Stimulated activated CD4-positive, alpha-beta T cell treated with anti-CD3 and anti-CD28 coated beads, TNF-alpha, amount 100 ng/mL, for 1 hour (primary cell): ENCODE results near the gene GTF2IRD1.
"Not testable (repeated sequence)": the region's sequence is repeated elsewhere in the genome, so short reads cannot be mapped to it uniquely, and the experiment has no call there.

Source experiments
- DNase-seq, 3 donors: peaks; one replicate each; pipeline ENCODE4 v3.0.0-alpha.2; 2020; ENCODE audit warnings: low read depth in 3 of 3, low spot score in 1 of 3

Gene GTF2IRD1

GRCh38 chr7:74554178-74554577, 100.5 kb downstream of the GTF2IRD1 start:
- no peak for DNase-seq

- DNase-seq = no peak
Observed at GRCh38 chr7:74560086-74560719, 106.5 kb downstream of the GTF2IRD1 start.

- no peak for DNase-seq
Observed at GRCh38 chr7:74561898-74562613, 108.3 kb downstream of the GTF2IRD1 start.

GRCh38 chr7:74563639-74564038, 109.9 kb downstream of the GTF2IRD1 start:
- not testable (repeated sequence) for DNase-seq

GRCh38 chr7:74567318-74567668, 113.6 kb downstream of the GTF2IRD1 start:
- no peak for DNase-seq

- DNase-seq = no peak
Observed at GRCh38 chr7:74568658-74569057, 115.0 kb downstream of the GTF2IRD1 start.

- DNase-seq = no peak
Observed at GRCh38 chr7:74569501-74570075, 115.9 kb downstream of the GTF2IRD1 start.

GRCh38 chr7:74570533-74571156, 116.9 kb downstream of the GTF2IRD1 start:
- no peak for DNase-seq

GRCh38 chr7:74572301-74572979, 118.7 kb downstream of the GTF2IRD1 start:
- DNase-seq = no peak

- no peak for DNase-seq
Observed at GRCh38 chr7:74573512-74573911, 119.8 kb downstream of the GTF2IRD1 start.

GRCh38 chr7:74575083-74575784, 121.5 kb downstream of the GTF2IRD1 start:
- DNase-seq = no peak

GRCh38 chr7:74575811-74576210, 122.1 kb downstream of the GTF2IRD1 start:
- DNase-seq = no peak

- no peak for DNase-seq
Observed at GRCh38 chr7:74579800-74580685, 126.3 kb downstream of the GTF2IRD1 start.

GRCh38 chr7:74581916-74582440, 128.3 kb downstream of the GTF2IRD1 start:
- DNase-seq = no peak

- DNase-seq = no peak
Observed at GRCh38 chr7:74582447-74583039, 128.8 kb downstream of the GTF2IRD1 start.

GRCh38 chr7:74583630-74584029, 129.9 kb downstream of the GTF2IRD1 start:
- no peak for DNase-seq

- DNase-seq = no peak
Observed at GRCh38 chr7:74584160-74584954, 130.7 kb downstream of the GTF2IRD1 start.

- no peak for DNase-seq
Observed at GRCh38 chr7:74585844-74586243, 132.1 kb downstream of the GTF2IRD1 start.
